Liver (tissue), 3 donors: Measurements from ENCODE around the gene WIZ.

ENCODE experiments used
- GABPA ChIP-seq, 2 donors: IDR thresholded peaks in 1 of 2; conservative IDR thresholded peaks in 1 of 2; 2 replicates each; pipeline ENCODE4 v1.6.1; 2016; ENCODE audit warnings: antibody characterized with exemption in 2 of 2, mild to moderate bottlenecking in 1 of 2, moderate library complexity in 1 of 2
- HNF4G ChIP-seq: IDR thresholded peaks from 2 replicates; pipeline ENCODE4 v1.6.1; 2016; ENCODE audit warnings: antibody characterized with exemption
- JUND ChIP-seq, 2 donors: IDR thresholded peaks; 2 replicates each; pipeline ENCODE4 v1.6.1; 2016; ENCODE audit warnings: antibody characterized with exemption in 2 of 2
- RAD21 ChIP-seq, 2 donors: IDR thresholded peaks; 2 replicates each; pipeline ENCODE4 v1.6.1; 2016; ENCODE audit warnings: antibody characterized with exemption in 2 of 2, mild to moderate bottlenecking in 2 of 2
- RXRA ChIP-seq, 2 donors: IDR thresholded peaks; 2 replicates each; pipeline ENCODE4 v1.6.1; 2017 to 2018; ENCODE audit warnings: antibody characterized with exemption in 2 of 2, mild to moderate bottlenecking in 1 of 2
- SP1 ChIP-seq: IDR thresholded peaks from 2 replicates; pipeline ENCODE4 v1.6.1; 2018; ENCODE audit warnings: antibody characterized with exemption, mild to moderate bottlenecking
- TAF1 ChIP-seq: conservative IDR thresholded peaks from 2 replicates; pipeline ENCODE4 v1.6.1; 2016; ENCODE audit warnings: antibody characterized with exemption, mild to moderate bottlenecking
- YY1 ChIP-seq: IDR thresholded peaks from 2 replicates; pipeline ENCODE4 v1.6.1; 2016; ENCODE audit warnings: antibody characterized with exemption, mild to moderate bottlenecking
- TF ChIP-seq, protein P1 (sequence below): fragments of 150-350 bp; IDR thresholded peaks from 2 replicates; pipeline ENCODE4 v1.5.1; 2017; ENCODE audit warnings: improper control_type of control experiment, low read depth, low read length; ENCODE audit not compliant: missing input control
- TF ChIP-seq, protein P2 (sequence below): IDR thresholded peaks from 2 replicates; pipeline ENCODE4 v1.6.1; 2016; ENCODE audit warnings: antibody characterized with exemption
- TF ChIP-seq, protein P3 (sequence below): IDR thresholded peaks from 2 replicates; pipeline ENCODE4 v1.6.1; 2016; ENCODE audit warnings: antibody characterized with exemption
- TF ChIP-seq, protein P4 (sequence below): IDR thresholded peaks from 2 replicates; pipeline ENCODE4 v1.6.1; 2016; ENCODE audit warnings: antibody characterized with exemption, mild to moderate bottlenecking
- donor health status: healthy.
- donor health status: healthy.

DNA sequence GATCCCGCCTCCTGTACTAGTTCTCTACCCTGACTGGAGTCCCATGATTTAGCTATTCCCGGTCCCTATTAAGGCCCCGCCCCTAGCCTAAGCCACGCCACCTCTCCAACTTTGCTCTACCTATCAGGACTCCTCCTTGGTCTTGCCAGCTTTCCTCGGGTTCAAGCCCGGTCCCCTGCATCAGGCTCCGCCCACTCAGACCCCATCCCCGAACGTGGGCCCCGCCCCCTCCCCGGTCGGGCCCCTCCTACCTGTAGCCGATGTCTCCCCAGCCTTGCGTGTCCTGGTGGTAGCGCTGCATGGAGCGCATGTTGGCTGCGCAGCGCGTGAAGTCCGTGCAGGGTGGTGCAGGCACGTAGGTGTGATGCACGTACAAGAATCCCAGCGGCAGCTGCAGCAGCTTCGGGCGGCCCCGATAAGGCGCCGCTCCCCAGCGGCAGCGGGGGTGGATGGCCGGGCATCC lies 21.9 kb upstream of the WIZ start:
- TF ChIP-seq RXRA (IDR thresholded peaks at IDR 0.05) (no peak), HNF4G (no peak), GABPA (IDR thresholded peaks at IDR 0.05 in 1 of 2, conservative IDR thresholded peaks at IDR 0.05 in 1 of 2) (no peak), TAF1 (no peak), RAD21 (IDR thresholded peaks at IDR 0.05) (no peak), YY1 (no peak), SP1 (no peak), JUND (IDR thresholded peaks at IDR 0.05) (no peak)
- TF ChIP-seq, protein P1, sequence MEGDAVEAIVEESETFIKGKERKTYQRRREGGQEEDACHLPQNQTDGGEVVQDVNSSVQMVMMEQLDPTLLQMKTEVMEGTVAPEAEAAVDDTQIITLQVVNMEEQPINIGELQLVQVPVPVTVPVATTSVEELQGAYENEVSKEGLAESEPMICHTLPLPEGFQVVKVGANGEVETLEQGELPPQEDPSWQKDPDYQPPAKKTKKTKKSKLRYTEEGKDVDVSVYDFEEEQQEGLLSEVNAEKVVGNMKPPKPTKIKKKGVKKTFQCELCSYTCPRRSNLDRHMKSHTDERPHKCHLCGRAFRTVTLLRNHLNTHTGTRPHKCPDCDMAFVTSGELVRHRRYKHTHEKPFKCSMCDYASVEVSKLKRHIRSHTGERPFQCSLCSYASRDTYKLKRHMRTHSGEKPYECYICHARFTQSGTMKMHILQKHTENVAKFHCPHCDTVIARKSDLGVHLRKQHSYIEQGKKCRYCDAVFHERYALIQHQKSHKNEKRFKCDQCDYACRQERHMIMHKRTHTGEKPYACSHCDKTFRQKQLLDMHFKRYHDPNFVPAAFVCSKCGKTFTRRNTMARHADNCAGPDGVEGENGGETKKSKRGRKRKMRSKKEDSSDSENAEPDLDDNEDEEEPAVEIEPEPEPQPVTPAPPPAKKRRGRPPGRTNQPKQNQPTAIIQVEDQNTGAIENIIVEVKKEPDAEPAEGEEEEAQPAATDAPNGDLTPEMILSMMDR, result no peak
- TF ChIP-seq, protein P2, sequence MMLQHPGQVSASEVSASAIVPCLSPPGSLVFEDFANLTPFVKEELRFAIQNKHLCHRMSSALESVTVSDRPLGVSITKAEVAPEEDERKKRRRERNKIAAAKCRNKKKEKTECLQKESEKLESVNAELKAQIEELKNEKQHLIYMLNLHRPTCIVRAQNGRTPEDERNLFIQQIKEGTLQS, result no peak
- TF ChIP-seq, protein P3, sequence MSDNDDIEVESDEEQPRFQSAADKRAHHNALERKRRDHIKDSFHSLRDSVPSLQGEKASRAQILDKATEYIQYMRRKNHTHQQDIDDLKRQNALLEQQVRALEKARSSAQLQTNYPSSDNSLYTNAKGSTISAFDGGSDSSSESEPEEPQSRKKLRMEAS, result no peak
- TF ChIP-seq, protein P4, sequence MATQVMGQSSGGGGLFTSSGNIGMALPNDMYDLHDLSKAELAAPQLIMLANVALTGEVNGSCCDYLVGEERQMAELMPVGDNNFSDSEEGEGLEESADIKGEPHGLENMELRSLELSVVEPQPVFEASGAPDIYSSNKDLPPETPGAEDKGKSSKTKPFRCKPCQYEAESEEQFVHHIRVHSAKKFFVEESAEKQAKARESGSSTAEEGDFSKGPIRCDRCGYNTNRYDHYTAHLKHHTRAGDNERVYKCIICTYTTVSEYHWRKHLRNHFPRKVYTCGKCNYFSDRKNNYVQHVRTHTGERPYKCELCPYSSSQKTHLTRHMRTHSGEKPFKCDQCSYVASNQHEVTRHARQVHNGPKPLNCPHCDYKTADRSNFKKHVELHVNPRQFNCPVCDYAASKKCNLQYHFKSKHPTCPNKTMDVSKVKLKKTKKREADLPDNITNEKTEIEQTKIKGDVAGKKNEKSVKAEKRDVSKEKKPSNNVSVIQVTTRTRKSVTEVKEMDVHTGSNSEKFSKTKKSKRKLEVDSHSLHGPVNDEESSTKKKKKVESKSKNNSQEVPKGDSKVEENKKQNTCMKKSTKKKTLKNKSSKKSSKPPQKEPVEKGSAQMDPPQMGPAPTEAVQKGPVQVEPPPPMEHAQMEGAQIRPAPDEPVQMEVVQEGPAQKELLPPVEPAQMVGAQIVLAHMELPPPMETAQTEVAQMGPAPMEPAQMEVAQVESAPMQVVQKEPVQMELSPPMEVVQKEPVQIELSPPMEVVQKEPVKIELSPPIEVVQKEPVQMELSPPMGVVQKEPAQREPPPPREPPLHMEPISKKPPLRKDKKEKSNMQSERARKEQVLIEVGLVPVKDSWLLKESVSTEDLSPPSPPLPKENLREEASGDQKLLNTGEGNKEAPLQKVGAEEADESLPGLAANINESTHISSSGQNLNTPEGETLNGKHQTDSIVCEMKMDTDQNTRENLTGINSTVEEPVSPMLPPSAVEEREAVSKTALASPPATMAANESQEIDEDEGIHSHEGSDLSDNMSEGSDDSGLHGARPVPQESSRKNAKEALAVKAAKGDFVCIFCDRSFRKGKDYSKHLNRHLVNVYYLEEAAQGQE, result no peak
